GM13976 (cell line): Measurements from ENCODE around the gene FADS2.
"Not testable (repeated sequence)": the region's sequence is repeated elsewhere in the genome, so short reads cannot be mapped to it uniquely, and the experiment has no call there.

Experiments
- DNase-seq: peaks from one replicate; pipeline ENCODE4 v3.0.0; 2012; ENCODE audit warnings: low spot score
- in situ Hi-C: fragments of 300-500 bp; cut with MboI; formaldehyde crosslinking; loops from one replicate; pipeline ENCODE4 v1.12.0; 2022; ENCODE audit warnings: low sequenced_read_pairs, mixed read lengths, inconsistent platforms; ENCODE audit not compliant: unreplicated experiment
- TF ChIP-seq, protein P1 (sequence below): IDR thresholded peaks from 2 replicates; pipeline ENCODE4 v1.5.1; 2012; ENCODE audit warnings: borderline replicate concordance, mild to moderate bottlenecking; ENCODE audit not compliant: insufficient read depth; ENCODE audit errors: extremely low read depth, missing control alignments, control extremely low read depth

Gene FADS2

DNA sequence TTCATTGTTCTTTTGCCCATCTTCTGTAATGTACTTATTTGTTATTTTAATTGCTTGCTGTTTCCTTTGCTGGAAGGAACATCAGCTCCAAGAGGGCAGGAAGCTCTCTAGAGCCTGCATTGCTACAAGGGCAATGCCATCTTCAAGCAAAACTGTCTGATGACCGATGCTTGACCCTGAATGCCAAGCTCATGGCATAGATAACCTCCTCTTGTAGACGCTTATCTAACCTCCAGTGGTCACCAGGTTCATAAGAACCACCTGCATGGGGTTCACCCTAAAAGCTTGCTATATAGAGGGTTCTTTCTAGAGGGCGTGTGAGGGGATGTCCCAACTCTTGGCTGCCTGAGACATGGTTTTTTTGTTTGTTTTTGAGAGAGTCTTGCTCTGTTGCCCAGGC, 46.8 kb downstream of the FADS2 start:
- in situ Hi-C loops: no loop called here

DNA sequence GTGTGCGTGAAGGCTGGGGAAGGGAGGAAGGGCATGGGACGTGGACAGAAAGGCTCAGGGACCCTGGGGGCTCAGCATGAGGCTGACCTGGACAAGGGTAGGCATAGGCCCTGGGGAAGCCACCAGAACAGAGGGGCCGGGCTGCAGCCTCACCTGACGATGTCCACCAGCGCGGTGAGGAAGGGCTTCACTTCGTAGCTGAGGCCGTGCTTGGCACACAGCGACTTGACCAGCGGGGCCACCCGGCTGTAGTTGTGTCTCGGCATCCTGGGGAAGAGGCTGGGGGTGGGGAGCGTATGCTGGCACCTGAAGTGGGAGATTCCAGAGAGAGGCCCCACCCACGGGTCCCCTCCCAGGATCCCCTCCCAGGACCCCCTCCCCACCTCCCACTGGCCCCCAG, 47.6 kb downstream of the FADS2 start:
- in situ Hi-C loops: no loop called here
- DNase-seq: no peak
- TF ChIP-seq, protein P1, sequence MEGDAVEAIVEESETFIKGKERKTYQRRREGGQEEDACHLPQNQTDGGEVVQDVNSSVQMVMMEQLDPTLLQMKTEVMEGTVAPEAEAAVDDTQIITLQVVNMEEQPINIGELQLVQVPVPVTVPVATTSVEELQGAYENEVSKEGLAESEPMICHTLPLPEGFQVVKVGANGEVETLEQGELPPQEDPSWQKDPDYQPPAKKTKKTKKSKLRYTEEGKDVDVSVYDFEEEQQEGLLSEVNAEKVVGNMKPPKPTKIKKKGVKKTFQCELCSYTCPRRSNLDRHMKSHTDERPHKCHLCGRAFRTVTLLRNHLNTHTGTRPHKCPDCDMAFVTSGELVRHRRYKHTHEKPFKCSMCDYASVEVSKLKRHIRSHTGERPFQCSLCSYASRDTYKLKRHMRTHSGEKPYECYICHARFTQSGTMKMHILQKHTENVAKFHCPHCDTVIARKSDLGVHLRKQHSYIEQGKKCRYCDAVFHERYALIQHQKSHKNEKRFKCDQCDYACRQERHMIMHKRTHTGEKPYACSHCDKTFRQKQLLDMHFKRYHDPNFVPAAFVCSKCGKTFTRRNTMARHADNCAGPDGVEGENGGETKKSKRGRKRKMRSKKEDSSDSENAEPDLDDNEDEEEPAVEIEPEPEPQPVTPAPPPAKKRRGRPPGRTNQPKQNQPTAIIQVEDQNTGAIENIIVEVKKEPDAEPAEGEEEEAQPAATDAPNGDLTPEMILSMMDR: no peak

More for the DNA sequence above, 46.8 kb downstream of the FADS2 start:
- DNase-seq: no peak
- TF ChIP-seq, protein P1: no peak

DNA sequence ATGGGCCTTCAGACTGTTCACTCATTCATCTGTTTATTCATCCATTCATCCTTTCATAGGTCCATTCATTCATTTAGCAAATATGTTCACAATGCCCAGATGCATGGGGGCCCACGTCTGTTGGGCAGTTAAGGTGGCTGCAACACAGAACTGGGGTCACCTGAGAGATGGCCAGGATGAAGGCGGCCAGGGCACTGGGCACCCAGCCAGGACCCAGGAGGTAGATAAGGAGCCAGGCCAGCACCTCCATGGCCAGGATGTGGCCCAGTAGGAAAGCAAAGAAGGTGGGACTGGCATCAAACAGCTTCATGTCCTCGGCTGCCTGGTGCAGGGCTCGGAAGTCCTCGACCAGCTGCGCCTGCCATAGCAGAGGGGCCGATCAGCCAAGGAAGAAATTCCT, 51.1 kb downstream of the FADS2 start:
- TF ChIP-seq, protein P1: no peak
- no peak for DNase-seq
- in situ Hi-C loops: no loop called here

DNA sequence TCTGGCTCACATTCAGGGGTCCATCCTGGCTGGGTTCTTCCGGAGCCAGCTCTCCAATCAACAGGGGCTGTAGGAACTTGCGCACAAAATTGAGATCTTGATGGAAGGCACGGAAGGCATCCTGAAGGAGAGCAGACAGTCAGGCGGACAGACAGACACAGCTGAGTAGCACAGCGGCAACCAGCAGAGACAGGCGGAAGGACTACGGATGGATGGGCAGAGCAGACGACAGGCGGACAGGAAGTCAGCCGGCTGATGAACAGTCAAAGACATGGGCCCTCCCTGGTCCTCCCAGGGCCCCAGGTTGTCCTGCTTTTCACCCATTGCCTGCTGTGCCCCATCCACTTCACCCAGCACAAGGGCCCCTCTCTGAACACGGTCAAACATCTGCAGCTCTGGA, 51.9 kb downstream of the FADS2 start:
- in situ Hi-C loops: no loop called here
- no peak for DNase-seq
- TF ChIP-seq, protein P1: no peak

DNA sequence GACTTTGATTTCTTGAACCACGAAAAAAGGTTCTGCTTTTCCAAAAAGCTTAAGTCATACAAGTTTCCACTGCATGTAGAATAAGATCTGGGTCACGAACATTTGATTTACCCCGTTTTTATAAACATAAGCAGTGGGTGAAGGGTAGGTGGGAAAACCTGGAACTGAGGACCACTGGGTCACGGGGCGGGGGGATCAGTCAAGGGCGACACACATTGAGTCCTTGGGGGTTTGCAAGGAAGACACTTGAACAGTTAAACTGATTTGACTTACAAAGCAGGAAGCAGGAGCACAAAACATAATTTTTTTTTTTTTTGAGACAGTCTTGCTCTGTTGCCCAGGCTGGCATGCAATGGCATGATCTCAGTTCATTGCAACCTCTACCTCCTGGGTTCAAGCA, 52.4 kb downstream of the FADS2 start:
- TF ChIP-seq, protein P1: no peak

DNA sequence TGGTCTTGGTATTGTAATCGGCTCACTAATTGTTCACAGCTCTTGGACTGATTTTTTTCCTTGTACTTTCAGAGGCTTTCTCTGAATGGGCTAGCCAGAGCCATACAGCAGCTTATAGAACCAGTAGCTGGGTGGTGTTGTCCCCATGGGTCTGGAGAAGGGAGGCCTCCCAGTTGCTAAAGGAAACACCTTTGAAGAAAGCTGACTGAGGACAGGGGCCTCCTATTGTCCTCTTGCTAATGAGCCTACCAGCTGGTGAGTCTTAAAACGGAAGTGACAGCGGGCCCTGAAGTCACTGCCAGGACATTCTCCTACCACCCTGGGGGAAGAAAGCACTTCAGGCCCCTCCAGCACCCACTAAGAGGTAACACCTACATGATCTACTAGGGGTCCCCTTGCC, 53.3 kb downstream of the FADS2 start:
- DNase-seq: no peak
- TF ChIP-seq, protein P1: no peak
- in situ Hi-C loops: no loop called here

More for the DNA sequence above, 52.4 kb downstream of the FADS2 start:
- DNase-seq: no peak
- in situ Hi-C loops: no loop called here

DNA sequence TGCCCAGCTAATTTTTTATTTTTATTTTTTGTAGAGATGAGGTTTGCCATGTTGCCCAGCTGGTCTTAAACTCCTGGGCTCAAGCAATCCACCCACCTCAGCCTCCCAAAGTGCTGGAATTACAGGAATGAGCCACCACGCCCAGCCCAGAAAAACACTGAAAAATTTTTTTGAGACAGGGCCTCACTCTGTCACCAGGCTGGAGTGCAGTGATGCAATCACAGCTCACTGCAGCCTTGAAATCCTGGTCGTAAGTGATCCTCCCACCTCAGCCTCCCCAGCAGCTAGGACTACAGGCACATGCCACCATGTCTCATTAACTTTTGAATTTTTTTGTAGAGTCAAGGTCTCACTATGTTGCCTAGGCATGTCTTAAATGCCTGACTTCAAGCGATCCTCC, 54.2 kb downstream of the FADS2 start:
- in situ Hi-C loops, DNase-seq: not testable (repeated sequence)

DNA sequence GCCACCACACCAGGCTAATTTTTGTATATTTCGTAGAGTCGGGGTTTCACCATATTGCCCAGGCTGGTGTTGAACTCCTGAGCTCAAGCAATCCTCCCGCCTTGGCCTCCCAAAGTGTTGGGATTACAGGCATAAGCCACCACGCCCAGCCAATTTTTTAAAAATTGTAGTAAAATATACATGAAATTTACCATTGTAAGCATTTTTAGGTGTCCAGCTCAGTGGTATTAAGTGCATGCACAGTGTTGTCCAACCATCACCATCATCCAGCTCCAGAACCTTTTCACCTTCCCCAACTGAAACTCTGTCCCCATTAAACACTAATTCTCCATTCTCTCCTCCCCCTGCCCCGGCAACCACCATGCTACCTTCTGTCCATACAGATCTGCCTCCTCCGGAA, 54.8 kb downstream of the FADS2 start:
- in situ Hi-C loops: no loop called here
- DNase-seq: no peak
- TF ChIP-seq, protein P1: no peak
